B cell (primary cell): ENCODE measurements around the gene BMPR1A. TPM values are rescaled to one million over a fixed set of nuclear protein-coding genes. Genes with fewer than 3 reads are reported as not detected.

Experiments used
- ATAC-seq: fragments of 200-7000 bp; cut with Tn5 transposase; one replicate; pipeline ENCODE4 v1.10.0; 2021; ENCODE audit warnings: low read depth, mild to moderate bottlenecking, moderate number of reproducible peaks, moderate library complexity
- CTCF ChIA-PET: fragments of 350-600 bp; sonication (Branson Sonifier 250); formaldehyde crosslinking; loops from one replicate; lab custom pipeline; 2021; ENCODE audit warnings: antibody characterized with exemption, inconsistent platforms; lab: Charles Lee
- POLR2A ChIA-PET: fragments of 350-600 bp; sonication (Branson Sonifier 250); formaldehyde crosslinking; loops from one replicate; lab custom pipeline; 2021; ENCODE audit warnings: antibody characterized with exemption; lab: Charles Lee
- DNase-seq: peaks from one replicate; pipeline ENCODE4 v3.0.0; 2013
- H2AFZ ChIP-seq: 2 replicates; pipeline ENCODE4 v1.6.1; 2012; ENCODE audit warnings: mild to moderate bottlenecking, low read depth, low read length; ENCODE audit not compliant: insufficient read depth, poor library complexity, severe bottlenecking
- H3K27ac ChIP-seq, 2 donors: 1 replicate in 1 of 2; 2 replicates in 1 of 2; pipeline ENCODE4 v1.5.1; 2012 to 2013; ENCODE audit warnings: low read length in 2 of 2, mild to moderate bottlenecking in 2 of 2, moderate library complexity in 1 of 2
- H3K27me3 ChIP-seq, 4 experiments: fragments of 200-600 bp in 1 of 4; sonication (generic) in 1 of 4; replicated peaks in 1 of 4; 1 replicate in 2 of 4; 2 replicates in 2 of 4; pipeline versions ENCODE4 v1.6.1 to v1.7.0; 2013 to 2016; ENCODE audit warnings: low read length in 3 of 4, mild to moderate bottlenecking in 2 of 4, mixed read lengths in 1 of 4, moderate library complexity in 1 of 4; ENCODE audit not compliant: insufficient read depth in 4 of 4, control insufficient read depth in 3 of 4; ENCODE audit errors: control extremely low read depth in 1 of 4
- H3K36me3 ChIP-seq, 2 experiments: replicated peaks in 1 of 2; 1 replicate in 1 of 2; 2 replicates in 1 of 2; pipeline versions ENCODE4 v1.6.1 to v1.7.1; 2013; ENCODE audit warnings: low read length in 1 of 2; ENCODE audit not compliant: insufficient read depth in 2 of 2, control insufficient read depth in 1 of 2; ENCODE audit errors: control extremely low read depth in 1 of 2, extremely low read depth in 1 of 2
- H3K4me1 ChIP-seq, 2 donors: fragments of 200-600 bp in 1 of 2; sonication (generic) in 1 of 2; 1 replicate in 1 of 2; 2 replicates in 1 of 2; pipeline versions ENCODE4 v1.5.1 to v1.6.1; 2013 to 2017; ENCODE audit warnings: low read length in 2 of 2; ENCODE audit not compliant: control insufficient read depth in 2 of 2, insufficient read depth in 2 of 2
- H3K4me2 ChIP-seq: replicated peaks from 2 replicates; pipeline ENCODE3; 2012; ENCODE audit warnings: mild to moderate bottlenecking, low read depth, low read length; ENCODE audit not compliant: poor library complexity, severe bottlenecking
- H3K4me3 ChIP-seq, 5 experiments: fragments of 200-600 bp in 1 of 5; sonication (generic) in 1 of 5; 1 replicate in 3 of 5; 2 replicates in 2 of 5; pipeline versions ENCODE4 v1.5.1 to v1.7.0; 2011 to 2016; ENCODE audit warnings: low read length in 4 of 5, mild to moderate bottlenecking in 4 of 5, low read depth in 2 of 5, control low read depth in 1 of 5, moderate library complexity in 1 of 5; ENCODE audit not compliant: insufficient read depth in 1 of 5; ENCODE audit errors: control extremely low read depth in 1 of 5, extremely low read depth in 1 of 5
- H3K79me2 ChIP-seq: fragments of 200-600 bp; sonication (generic); one replicate; pipeline ENCODE4 v1.6.0; 2016; ENCODE audit warnings: low read length; ENCODE audit not compliant: control insufficient read depth, insufficient read depth
- H3K9ac ChIP-seq: fragments of 200-600 bp; sonication (generic); 2 replicates; pipeline ENCODE4 v1.6.1; 2017; ENCODE audit warnings: mild to moderate bottlenecking, low read length, moderate library complexity
- H3K9me3 ChIP-seq, 3 donors: one replicate each; pipeline versions ENCODE4 v1.6.1 to v1.7.1; 2013; ENCODE audit warnings: low read length in 2 of 3; ENCODE audit not compliant: control insufficient read depth in 2 of 3, insufficient read depth in 1 of 3; ENCODE audit errors: control extremely low read depth in 1 of 3
- H4K20me1 ChIP-seq: 2 replicates; pipeline ENCODE4 v1.6.0; 2012; ENCODE audit warnings: mild to moderate bottlenecking, low read length; ENCODE audit not compliant: insufficient read depth, control insufficient read depth, poor library complexity, severe bottlenecking
- H3K27ac Mint-ChIP-seq: one replicate; pipeline ENCODE4 v1.8.0; 2021; ENCODE audit warnings: mixed read lengths
- H3K27me3 Mint-ChIP-seq: one replicate; pipeline ENCODE4 v1.8.0; 2021; ENCODE audit warnings: mixed read lengths
- H3K4me1 Mint-ChIP-seq: one replicate; pipeline ENCODE4 v1.8.0; 2021; ENCODE audit warnings: mixed read lengths
- H3K4me3 Mint-ChIP-seq: one replicate; pipeline ENCODE4 v1.8.0; 2021; ENCODE audit warnings: mixed read lengths
- H3K9me3 Mint-ChIP-seq: one replicate; pipeline ENCODE4 v1.8.0; 2022; ENCODE audit warnings: mixed read lengths; ENCODE audit not compliant: insufficient read depth
- EZH2 ChIP-seq: IDR thresholded peaks from 2 replicates; pipeline ENCODE4 v1.6.1; 2012; ENCODE audit warnings: borderline replicate concordance, low read depth, mild to moderate bottlenecking, moderate library complexity, low read length; ENCODE audit not compliant: insufficient read depth, poor library complexity, severe bottlenecking
- WGBS: methylation state at CpG from one replicate; pipeline ENCODE4 v1.1.5; 2013; ENCODE audit warnings: missing lambda C conversion rate; ENCODE audit not compliant: insufficient coverage; 5-methylcytosine and 5-hydroxymethylcytosine counted together
- intact Hi-C: fragments of 100-400 bp; cut with micrococcal nuclease; formaldehyde crosslinking; loops from one replicate; pipeline ENCODE4 v1.10.0; 2022
- polyA plus RNA-seq: library from polyadenylated mRNA; depleted of rRNA; stranded (reverse); fragments of >200 nt; gene quantifications from 2 replicates; pipeline ENCODE4 v1.2.3, GENCODE V29; 2012
- total RNA-seq, 2 donors: library from RNA; stranded (reverse); fragments of 120-200 nt in 1 of 2; gene quantifications; 1 replicate in 1 of 2; 2 replicates in 1 of 2; pipeline versions ENCODE4 v1.2.3 to v1.2.4, GENCODE V29; 2013 to 2022
- TF ChIP-seq, protein P1 (sequence below): fragments of 200-600 bp; IDR thresholded peaks from one replicate; pipeline ENCODE4 v1.8.0; 2022; ENCODE audit warnings: antibody characterized with exemption, mild to moderate bottlenecking

The BMPR1A gene
- total and polyA plus RNA-seq, 2 donors (not counting 1 experiment from before 2014, with no cell fraction given): 1.9 to 15.1 TPM

- ChIA-PET CTCF (no interaction called here), POLR2A (no interaction called here)
- H3K27ac Mint-ChIP-seq: no peak overlapping the region
- no peak overlapping the region for H3K4me3 Mint-ChIP-seq
- H3K79me2 ChIP-seq: no peaks in the 10 kb centered on the region
- no peak overlapping the region for H3K9ac ChIP-seq
- no peaks in the 10 kb centered on the region for H3K36me3 ChIP-seq
- H3K4me3 ChIP-seq: no peak overlapping the region
- no peaks in the 10 kb centered on the region for H3K4me1 ChIP-seq
- H3K9me3 Mint-ChIP-seq: peaks cover 3% of the 10 kb centered on the region
- no peak overlapping the region for H2AFZ ChIP-seq
- intact Hi-C loops: no loop called here
- DNase-seq (no peak), ATAC-seq (no peak)
- H3K27ac ChIP-seq: no peak overlapping the region
- TF ChIP-seq, protein P1, sequence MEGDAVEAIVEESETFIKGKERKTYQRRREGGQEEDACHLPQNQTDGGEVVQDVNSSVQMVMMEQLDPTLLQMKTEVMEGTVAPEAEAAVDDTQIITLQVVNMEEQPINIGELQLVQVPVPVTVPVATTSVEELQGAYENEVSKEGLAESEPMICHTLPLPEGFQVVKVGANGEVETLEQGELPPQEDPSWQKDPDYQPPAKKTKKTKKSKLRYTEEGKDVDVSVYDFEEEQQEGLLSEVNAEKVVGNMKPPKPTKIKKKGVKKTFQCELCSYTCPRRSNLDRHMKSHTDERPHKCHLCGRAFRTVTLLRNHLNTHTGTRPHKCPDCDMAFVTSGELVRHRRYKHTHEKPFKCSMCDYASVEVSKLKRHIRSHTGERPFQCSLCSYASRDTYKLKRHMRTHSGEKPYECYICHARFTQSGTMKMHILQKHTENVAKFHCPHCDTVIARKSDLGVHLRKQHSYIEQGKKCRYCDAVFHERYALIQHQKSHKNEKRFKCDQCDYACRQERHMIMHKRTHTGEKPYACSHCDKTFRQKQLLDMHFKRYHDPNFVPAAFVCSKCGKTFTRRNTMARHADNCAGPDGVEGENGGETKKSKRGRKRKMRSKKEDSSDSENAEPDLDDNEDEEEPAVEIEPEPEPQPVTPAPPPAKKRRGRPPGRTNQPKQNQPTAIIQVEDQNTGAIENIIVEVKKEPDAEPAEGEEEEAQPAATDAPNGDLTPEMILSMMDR: no peak
- no peak for TF ChIP-seq EZH2
- H3K27me3 ChIP-seq: no peaks in the 10 kb centered on the region
- no peaks in the 10 kb centered on the region for H3K4me1 Mint-ChIP-seq
- no peaks in the 10 kb centered on the region for H4K20me1 ChIP-seq
- peaks cover 0 to 8% (median 3%) of the 10 kb centered on the region in 3 donors for H3K9me3 ChIP-seq
- 100% methylated on average over 1 of the region's 1 CpG for WGBS
- no peaks in the 10 kb centered on the region for H3K27me3 Mint-ChIP-seq
- no peak overlapping the region for H3K4me2 ChIP-seq
These were observed 149.0 kb downstream of the BMPR1A start for GRCh38 chr10:86905429-86905828.

DNA sequence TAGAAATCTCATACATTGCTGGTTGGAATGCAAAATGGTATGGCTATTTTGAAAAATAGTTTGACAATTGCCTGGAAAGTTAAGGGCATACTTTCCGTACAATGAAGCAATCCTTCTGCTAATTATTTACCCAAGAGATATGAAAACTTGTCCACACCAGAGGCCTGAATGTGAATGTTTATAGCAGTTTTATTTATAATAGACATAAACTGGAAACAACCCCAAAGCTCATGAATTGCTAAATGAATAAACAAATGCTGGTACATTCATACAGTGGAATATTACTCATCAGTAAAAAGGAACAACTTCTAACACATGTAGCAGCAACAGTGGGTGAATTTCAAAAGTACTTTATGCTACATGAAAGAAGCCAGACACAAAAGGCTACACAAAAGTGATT, 158.3 kb downstream of the BMPR1A start:
- Histone ChIP-seq H3K4me1 (no peaks in the 10 kb centered on the region), H3K4me3 (no peak overlapping the region), H3K79me2 (no peaks in the 10 kb centered on the region), H3K27ac (no peak overlapping the region), H2AFZ (no peak overlapping the region), H3K4me2 (no peak overlapping the region), H3K27me3 (no peaks in the 10 kb centered on the region), H3K36me3 (no peaks in the 10 kb centered on the region), H3K9ac (no peak overlapping the region), H3K9me3 (no peaks in the 10 kb centered on the region), H4K20me1 (no peaks in the 10 kb centered on the region)
- ChIA-PET CTCF (no interaction called here), POLR2A (no interaction called here)
- whole genome bisulfite sequencing: no CpG with 5 or more reads among the region's 1 CpG
- H3K4me1 Mint-ChIP-seq: no peaks in the 10 kb centered on the region
- H3K9me3 Mint-ChIP-seq: no peaks in the 10 kb centered on the region
- no peaks in the 10 kb centered on the region for H3K27me3 Mint-ChIP-seq
- intact Hi-C loops: no loop called here
- TF ChIP-seq EZH2: no peak
- TF ChIP-seq, protein P1: no peak
- no peak overlapping the region for H3K27ac Mint-ChIP-seq
- ATAC-seq (no peak), DNase-seq (no peak)
- H3K4me3 Mint-ChIP-seq: no peak overlapping the region
